H9 (cell line): ENCODE measurements around the gene PTCHD1. TPM values are rescaled to one million over a fixed set of nuclear protein-coding genes. Genes with fewer than 3 reads are reported as not detected.

Experiments used
- DNase-seq: peaks from one replicate; pipeline ENCODE4 v3.0.0-alpha.2; 2017
- H2AFZ ChIP-seq: one replicate; pipeline ENCODE4 v1.6.1; 2013; ENCODE audit warnings: mild to moderate bottlenecking, low read length, control low read depth, moderate library complexity
- H2AK5ac ChIP-seq: 2 replicates; pipeline ENCODE4 v1.6.1; 2013; ENCODE audit warnings: low read length, control low read depth, mixed read lengths; ENCODE audit not compliant: insufficient read length
- H2BK120ac ChIP-seq: one replicate; pipeline ENCODE4 v1.6.1; 2013; ENCODE audit warnings: low read depth, mild to moderate bottlenecking, low read length, control low read depth, inconsistent platforms; ENCODE audit not compliant: poor library complexity, severe bottlenecking
- H2BK12ac ChIP-seq: 2 replicates; pipeline ENCODE4 v1.6.1; 2013; ENCODE audit warnings: low read length, control low read depth, mixed read lengths, low read depth; ENCODE audit not compliant: insufficient read length
- H2BK15ac ChIP-seq: 2 replicates; pipeline ENCODE4 v1.6.1; 2013; ENCODE audit warnings: low read depth, low read length, control low read depth
- H2BK20ac ChIP-seq: one replicate; pipeline ENCODE4 v1.6.1; 2013; ENCODE audit warnings: low read depth, mild to moderate bottlenecking, low read length, control low read depth, inconsistent platforms; ENCODE audit not compliant: poor library complexity, severe bottlenecking
- H2BK5ac ChIP-seq: 2 replicates; pipeline ENCODE4 v1.6.1; 2013; ENCODE audit warnings: low read length, control low read depth, mixed read lengths; ENCODE audit not compliant: insufficient read length
- H3K14ac ChIP-seq: 2 replicates; pipeline ENCODE4 v1.6.1; 2013; ENCODE audit warnings: low read length, control low read depth; ENCODE audit not compliant: insufficient read depth
- H3K18ac ChIP-seq: 2 replicates; pipeline ENCODE4 v1.6.1; 2013; ENCODE audit warnings: low read depth, mild to moderate bottlenecking, mixed read lengths, low read length, control low read depth; ENCODE audit not compliant: insufficient read length
- H3K23ac ChIP-seq: 2 replicates; pipeline ENCODE4 v1.6.1; 2013; ENCODE audit warnings: low read length, control low read depth, mixed read lengths, low read depth; ENCODE audit not compliant: insufficient read length
- H3K23me2 ChIP-seq: 2 replicates; pipeline ENCODE4 v1.6.1; 2013; ENCODE audit warnings: low read depth, mild to moderate bottlenecking, mixed read lengths, low read length, control low read depth; ENCODE audit not compliant: insufficient read length, poor library complexity, severe bottlenecking
- H3K27ac ChIP-seq: 2 replicates; pipeline ENCODE4 v1.5.1; 2013; ENCODE audit warnings: low read length, control low read depth, mixed read lengths, low read depth; ENCODE audit not compliant: insufficient read length
- H3K27me3 ChIP-seq: 2 replicates; pipeline ENCODE4 v1.6.1; 2013; ENCODE audit warnings: low read length, control low read depth, inconsistent platforms; ENCODE audit not compliant: insufficient read depth
- H3K4ac ChIP-seq: 2 replicates; pipeline ENCODE4 v1.6.1; 2013; ENCODE audit warnings: low read depth, mild to moderate bottlenecking, control low read depth, inconsistent platforms, low read length, moderate library complexity
- H3K4me1 ChIP-seq: 2 replicates; pipeline ENCODE4 v1.6.1; 2013; ENCODE audit warnings: low read length, control low read depth, inconsistent platforms; ENCODE audit not compliant: insufficient read depth
- H3K4me2 ChIP-seq: 2 replicates; pipeline ENCODE4 v1.6.1; 2013; ENCODE audit warnings: low read length, control low read depth, mixed read lengths; ENCODE audit not compliant: insufficient read length, insufficient read depth
- H3K56ac ChIP-seq: 2 replicates; pipeline ENCODE4 v1.6.1; 2013; ENCODE audit warnings: low read depth, mild to moderate bottlenecking, mixed read lengths, low read length, control low read depth; ENCODE audit not compliant: insufficient read length
- H3K79me1 ChIP-seq: 2 replicates; pipeline ENCODE4 v1.6.1; 2013; ENCODE audit warnings: low read depth, mild to moderate bottlenecking, moderate library complexity, low read length, control low read depth, inconsistent platforms; ENCODE audit not compliant: insufficient read depth, poor library complexity, severe bottlenecking
- H3K79me2 ChIP-seq: 2 replicates; pipeline ENCODE4 v1.6.1; 2013; ENCODE audit warnings: low read length, control low read depth, inconsistent platforms; ENCODE audit not compliant: insufficient read depth
- H3K9ac ChIP-seq: 2 replicates; pipeline ENCODE4 v1.6.1; 2013; ENCODE audit warnings: low read length, control low read depth, mixed read lengths; ENCODE audit not compliant: insufficient read length; ENCODE audit errors: extremely low read depth
- H3K9me3 ChIP-seq: one replicate; pipeline ENCODE4 v1.6.1; 2013; ENCODE audit warnings: low read depth, low read length, inconsistent platforms; ENCODE audit not compliant: control insufficient read depth
- H3T11ph ChIP-seq: one replicate; pipeline ENCODE4 v1.6.1; 2013; ENCODE audit warnings: mild to moderate bottlenecking, low read length, control low read depth, inconsistent platforms
- H4K20me1 ChIP-seq: one replicate; pipeline ENCODE4 v1.6.1; 2013; ENCODE audit not compliant: control insufficient read depth, insufficient read length, insufficient read depth
- H4K5ac ChIP-seq: 2 replicates; pipeline ENCODE4 v1.6.1; 2013; ENCODE audit warnings: low read depth, mild to moderate bottlenecking, mixed read lengths, low read length, control low read depth; ENCODE audit not compliant: insufficient read length
- H4K8ac ChIP-seq: replicated peaks from 2 replicates; pipeline ENCODE4 v1.6.1; 2013; ENCODE audit warnings: low read length, control low read depth, mixed read lengths, low read depth; ENCODE audit not compliant: insufficient read length
- H4K91ac ChIP-seq: 2 replicates; pipeline ENCODE4 v1.6.1; 2013; ENCODE audit warnings: low read depth, mild to moderate bottlenecking, moderate library complexity, mixed read lengths, low read length, control low read depth; ENCODE audit not compliant: insufficient read length
- H3K27ac Mint-ChIP-seq, 3 experiments: 2 replicates in 2 of 3; 3 replicates in 1 of 3; pipeline ENCODE4 v1.8.0; 2020 to 2021; ENCODE audit warnings: mixed read lengths in 3 of 3, mild to moderate bottlenecking in 1 of 3, moderate library complexity in 1 of 3
- H3K27me3 Mint-ChIP-seq: 2 replicates; pipeline ENCODE4 v1.8.0; 2021; ENCODE audit warnings: low read depth, mild to moderate bottlenecking, moderate library complexity, mixed read lengths
- H3K36me3 Mint-ChIP-seq, 3 experiments: 2 replicates in 2 of 3; 3 replicates in 1 of 3; pipeline ENCODE4 v1.8.0; 2020 to 2021; ENCODE audit warnings: low read depth in 3 of 3, mixed read lengths in 3 of 3; ENCODE audit not compliant: insufficient read depth in 1 of 3
- H3K4me1 Mint-ChIP-seq, 2 experiments: 2 replicates each; pipeline ENCODE4 v1.8.0; 2020; ENCODE audit warnings: mixed read lengths in 2 of 2
- H3K4me3 Mint-ChIP-seq, 2 experiments: 2 replicates in 1 of 2; 3 replicates in 1 of 2; pipeline ENCODE4 v1.8.0; 2020 to 2021; ENCODE audit warnings: mild to moderate bottlenecking in 2 of 2, mixed read lengths in 2 of 2, moderate library complexity in 1 of 2
- H3K9me3 Mint-ChIP-seq, 2 experiments: 2 replicates in 1 of 2; 3 replicates in 1 of 2; pipeline ENCODE4 v1.8.0; 2020; ENCODE audit warnings: mild to moderate bottlenecking in 2 of 2, mixed read lengths in 2 of 2, moderate library complexity in 1 of 2
- CTCF ChIP-seq: fragments of 200-600 bp; sonication (generic); conservative IDR thresholded peaks from 3 replicates; pipeline ENCODE4 v1.8.0; 2021; ENCODE audit warnings: antibody characterized with exemption, mild to moderate bottlenecking
- WGBS: extraction: QIAGEN DNeasy Blood & Tissue Kit; methylation state at CpG from one replicate; pipeline ENCODE4 v1.1.7; 2013; ENCODE audit warnings: missing lambda C conversion rate, low lambda C conversion rate, mixed read lengths; ENCODE audit not compliant: insufficient read length; ENCODE audit errors: extremely low coverage; 5-methylcytosine and 5-hydroxymethylcytosine counted together
- total RNA-seq: library from RNA; stranded (reverse); gene quantifications from 2 replicates; pipeline ENCODE4 v1.2.1, GENCODE V29; 2021

The PTCHD1 gene
- total RNA-seq, 1 experiment from 2014 or later = 1.4 TPM

GRCh38 chrX:23383411-23383810, 48.8 kb downstream of the PTCHD1 start:
- Histone ChIP-seq H3K4me2 (no peak overlapping the region), H3K4me1 (peaks cover 7% of the 10 kb centered on the region; the same call in 1 of the 2 replicates), H2BK5ac (no peak overlapping the region), H2AFZ (no peak overlapping the region), H2BK120ac (no peak overlapping the region), H3K9ac (no peak overlapping the region), H3K14ac (no peak overlapping the region), H3K23me2 (no peaks in the 10 kb centered on the region), H2BK20ac (no peak overlapping the region), H2BK12ac (no peak overlapping the region), H2AK5ac (no peak overlapping the region), H3K56ac (no peak overlapping the region), H3K18ac (no peak overlapping the region), H3K27ac (no peak overlapping the region), H3K79me1 (no peaks in the 10 kb centered on the region), H4K8ac (no peak overlapping the region), H3K23ac (no peak overlapping the region), H4K91ac (no peak overlapping the region), H2BK15ac (no peak overlapping the region), H3K9me3 (no peaks in the 10 kb centered on the region), H3K4ac (no peak overlapping the region), H4K20me1 (no peaks in the 10 kb centered on the region), H3T11ph (no peak overlapping the region), H3K27me3 (no peaks in the 10 kb centered on the region), H4K5ac (no peak overlapping the region), H3K79me2 (no peaks in the 10 kb centered on the region)
- no peaks in the 10 kb centered on the region; a peak in 2 of 5 replicates for H3K9me3 Mint-ChIP-seq
- TF ChIP-seq CTCF = no peak
- H3K4me1 Mint-ChIP-seq = peaks cover 43 to 47% of the 10 kb centered on the region in 2 experiments
- H3K4me3 Mint-ChIP-seq = no peak overlapping the region
- DNase-seq = no peak
- WGBS = no CpG with 5 or more reads among the region's 2 CpGs
- no peak overlapping the region for H3K27ac Mint-ChIP-seq
- peaks cover 4 to 12% (median 10%) of the 10 kb centered on the region in 3 experiments for H3K36me3 Mint-ChIP-seq
- H3K27me3 Mint-ChIP-seq = no peaks in the 10 kb centered on the region
